Skin of body (tissue), 2 donors: ENCODE results near the gene GNAT2. TPM values are rescaled to one million over a fixed set of nuclear protein-coding genes. Genes with fewer than 3 reads are reported as not detected.

ENCODE experiments used
- DNase-seq: peaks from one replicate; lab custom pipeline; 2025; lab: John Stamatoyannopoulos, UW
- total RNA-seq: library from RNA; depleted of rRNA; stranded (reverse); fragments of >200 nt; gene quantifications from one replicate; pipeline ENCODE4 v1.2.3, GENCODE V29; 2014

Gene GNAT2
- total RNA-seq, 1 donor from 2014 or later: not detected

DNA sequence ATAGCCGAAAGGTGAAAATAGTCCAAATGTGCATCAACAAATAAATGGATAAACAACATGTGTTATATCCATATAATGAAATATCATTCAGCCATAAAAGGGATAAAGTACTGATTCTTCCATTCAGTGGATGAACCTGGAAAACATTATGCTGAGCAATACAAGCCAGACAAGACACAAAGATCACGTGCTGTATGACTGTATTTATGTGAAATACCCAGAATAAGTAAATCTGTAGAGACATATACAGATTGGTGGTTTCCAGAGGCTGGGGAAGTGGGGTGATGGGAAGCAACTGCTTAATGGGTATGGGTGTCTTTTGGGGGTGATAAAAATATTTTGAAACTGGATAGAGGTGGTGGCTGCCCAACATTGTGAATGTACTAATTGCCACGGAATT, 23.2 kb upstream of the GNAT2 start:
- DNase-seq: no peak

DNA sequence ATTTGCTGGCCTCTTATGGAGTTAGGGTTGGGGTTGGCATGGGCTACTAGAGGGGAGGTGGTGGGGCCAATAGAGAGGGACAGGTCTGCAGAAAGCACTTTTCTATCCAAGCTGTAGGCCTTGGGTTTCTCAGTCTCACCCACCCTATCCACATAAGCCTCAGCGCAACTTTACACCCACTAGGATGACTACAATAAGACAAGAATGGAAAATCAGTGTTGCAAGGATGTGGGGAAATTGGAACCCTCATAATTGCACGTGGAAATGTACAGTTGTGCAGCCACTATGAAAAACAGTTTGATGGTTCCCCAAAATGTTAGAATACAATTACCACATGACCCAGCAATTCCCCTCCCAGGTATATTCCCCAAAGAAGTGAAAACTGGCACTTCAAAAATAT, 22.4 kb upstream of the GNAT2 start:
- no peak for DNase-seq

DNA sequence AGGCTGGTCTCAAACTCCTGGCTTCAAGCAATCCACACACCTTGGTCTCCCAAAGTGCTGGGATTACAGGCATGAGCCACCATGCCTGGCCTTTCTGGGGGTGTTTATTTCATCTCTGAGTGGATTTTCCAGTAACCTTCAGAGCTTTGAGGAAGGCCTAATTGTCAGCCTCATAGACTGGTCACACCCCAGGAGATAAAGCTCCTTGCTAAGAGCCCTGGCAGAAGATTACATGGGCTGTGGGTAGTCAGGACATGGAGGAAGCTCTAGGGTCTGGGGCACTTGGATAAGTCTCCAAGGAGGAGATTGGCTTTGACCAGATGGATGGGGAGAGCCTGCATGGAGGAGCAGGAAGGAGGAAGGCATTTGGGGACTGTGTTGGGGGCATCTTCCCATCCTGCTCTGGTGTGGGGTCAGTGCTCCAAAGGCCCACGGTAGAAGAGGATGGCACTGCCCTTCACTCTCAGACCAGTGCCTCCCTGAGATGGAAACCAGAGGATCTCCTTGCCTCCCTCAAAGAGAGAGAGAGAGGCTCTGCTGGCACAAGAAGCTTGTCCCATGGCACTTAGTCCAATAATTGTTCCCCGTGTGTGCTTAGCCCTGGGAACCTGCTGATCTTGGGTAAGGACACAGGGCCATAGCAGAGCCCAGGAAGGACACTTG, 21.8 kb upstream of the GNAT2 start:
- no peak for DNase-seq

DNA sequence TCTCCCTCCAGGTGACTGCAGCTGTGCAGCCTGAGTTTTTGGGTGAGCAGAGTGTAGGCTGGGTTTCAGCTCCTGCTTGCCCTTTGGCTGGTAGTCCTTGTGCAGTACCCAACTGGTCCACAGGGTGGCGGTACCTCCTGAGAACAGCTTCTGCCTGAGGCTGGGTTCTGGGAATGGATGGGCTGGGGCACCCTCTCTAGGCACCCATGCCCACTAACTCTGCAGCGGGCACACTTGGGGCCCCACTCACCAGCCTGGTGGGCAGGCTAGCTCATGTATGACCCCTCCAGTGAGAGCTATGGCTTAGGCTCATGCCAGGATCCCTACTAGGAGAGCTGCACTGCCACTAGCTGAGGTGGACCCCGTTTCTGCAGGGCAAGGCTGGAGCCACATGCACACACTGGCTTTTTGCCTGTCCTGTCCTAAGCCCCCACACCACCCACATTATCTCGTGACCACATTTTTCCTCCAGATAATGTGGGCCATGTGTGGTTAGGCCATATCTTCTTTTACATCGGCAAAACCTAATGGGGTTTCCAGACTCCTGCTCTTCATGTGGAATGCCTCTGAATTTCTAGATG, 21.0 kb upstream of the GNAT2 start:
- peak; percentile 24 for DNase-seq

DNA sequence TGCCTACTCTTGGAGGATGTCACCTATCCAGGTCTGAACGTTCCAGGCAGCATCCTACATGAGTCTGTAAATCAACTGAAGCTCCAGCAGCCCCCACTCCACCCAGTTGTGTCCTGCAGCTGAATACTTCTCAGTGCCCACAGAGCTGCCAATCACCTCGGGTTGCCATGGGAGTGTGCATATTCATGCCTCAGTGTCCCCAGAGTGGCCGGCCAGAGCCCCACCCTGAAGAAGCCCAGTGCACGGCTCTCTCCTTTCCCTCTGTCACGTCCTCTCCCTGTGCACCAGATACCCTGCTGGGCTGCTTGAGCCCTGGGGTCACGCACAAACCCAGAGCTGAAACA, 20.4 kb upstream of the GNAT2 start:
- no peak for DNase-seq

DNA sequence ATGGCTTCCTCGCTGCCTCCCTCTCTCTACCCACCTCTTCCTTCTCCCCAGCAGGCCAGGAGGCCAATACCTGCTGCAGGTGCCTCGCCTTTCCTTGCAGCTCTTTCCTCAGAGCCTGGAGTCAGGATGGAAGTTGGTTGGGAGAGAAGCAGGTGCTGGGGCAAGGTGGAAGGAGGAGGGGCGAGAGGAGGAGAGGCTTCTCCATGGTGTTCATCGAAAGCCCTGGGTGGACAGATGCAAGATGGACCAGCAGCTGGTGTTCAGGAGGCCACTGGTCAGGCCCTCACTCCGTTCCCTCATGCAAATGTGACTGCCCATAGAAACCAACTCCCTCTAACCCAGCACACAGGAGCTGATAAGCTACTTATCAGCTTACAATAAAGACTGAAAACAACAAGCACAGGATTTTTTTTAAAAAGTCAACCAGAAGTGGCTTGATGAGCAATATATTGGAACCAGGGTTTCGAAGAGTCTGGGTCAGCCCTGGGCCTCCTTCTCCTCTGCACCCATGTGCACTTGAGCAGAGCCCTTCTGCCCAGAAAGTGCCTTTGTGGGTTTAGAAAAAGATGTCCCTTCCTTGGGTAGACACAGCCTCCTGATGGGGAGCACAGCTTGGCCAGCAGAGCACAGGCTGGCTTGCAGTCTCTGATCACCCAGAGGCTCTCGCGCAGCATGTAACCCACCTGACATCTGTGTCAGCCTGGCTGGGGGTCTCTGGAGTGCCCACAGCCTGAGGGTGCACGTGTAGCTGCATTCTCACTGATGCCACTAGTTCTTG, 19.8 kb upstream of the GNAT2 start:
- no peak for DNase-seq

DNA sequence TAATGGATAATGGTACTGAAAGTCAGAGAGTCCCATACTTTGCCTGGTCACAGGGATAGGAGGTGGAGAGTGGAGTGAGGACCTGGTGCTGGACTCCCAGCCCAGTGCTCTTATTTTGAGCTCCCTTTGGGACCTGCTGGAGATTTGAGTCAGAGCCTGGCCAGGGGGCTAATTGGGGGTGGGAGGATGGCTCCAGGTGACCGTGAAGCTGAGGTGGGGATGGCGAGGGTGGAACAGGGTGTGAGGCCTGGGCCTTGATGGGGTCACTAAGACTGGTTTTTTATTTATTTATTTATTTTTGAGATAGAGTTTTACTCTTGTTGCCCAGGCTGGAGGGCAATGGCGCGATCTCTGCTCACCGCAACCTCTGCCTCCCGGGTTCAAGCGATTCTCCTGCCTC, 18.0 kb upstream of the GNAT2 start:
- no peak for DNase-seq

DNA sequence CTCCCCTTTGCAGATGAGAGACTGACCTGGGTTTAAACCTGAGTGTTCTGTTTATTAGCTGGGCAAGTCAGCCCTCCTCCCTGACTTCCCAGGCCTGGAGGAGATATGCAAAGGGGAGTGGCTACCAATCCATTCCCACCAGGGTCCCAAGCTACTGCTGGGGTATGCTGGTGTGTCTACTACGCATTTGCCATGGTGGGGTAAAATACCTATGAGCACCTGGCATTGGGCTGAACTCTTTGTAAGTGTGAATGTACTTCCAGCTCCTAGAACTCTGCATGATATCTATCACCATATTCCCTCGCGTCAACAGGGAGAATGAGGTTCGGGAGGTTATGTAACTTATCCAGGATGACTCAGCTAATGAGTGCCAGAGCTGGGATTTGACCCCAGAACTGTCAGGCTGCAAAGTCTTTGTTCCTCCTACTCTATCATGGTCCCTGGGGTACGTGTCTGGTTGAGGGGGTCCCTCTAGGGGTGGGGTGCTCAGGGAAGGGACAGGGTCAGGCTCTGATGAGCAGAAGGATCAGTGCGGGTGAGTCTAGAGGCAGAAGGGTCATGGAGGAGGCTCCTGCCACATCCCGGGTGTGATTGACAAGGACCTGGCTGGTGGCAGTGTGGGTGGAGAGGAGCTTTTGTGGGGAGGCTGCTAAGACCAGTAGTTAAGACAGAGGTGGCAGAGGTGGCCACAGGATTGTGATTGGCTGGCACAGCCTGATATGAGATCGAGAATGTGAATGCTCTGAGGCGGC, 17.0 kb upstream of the GNAT2 start:
- DNase-seq: no peak

DNA sequence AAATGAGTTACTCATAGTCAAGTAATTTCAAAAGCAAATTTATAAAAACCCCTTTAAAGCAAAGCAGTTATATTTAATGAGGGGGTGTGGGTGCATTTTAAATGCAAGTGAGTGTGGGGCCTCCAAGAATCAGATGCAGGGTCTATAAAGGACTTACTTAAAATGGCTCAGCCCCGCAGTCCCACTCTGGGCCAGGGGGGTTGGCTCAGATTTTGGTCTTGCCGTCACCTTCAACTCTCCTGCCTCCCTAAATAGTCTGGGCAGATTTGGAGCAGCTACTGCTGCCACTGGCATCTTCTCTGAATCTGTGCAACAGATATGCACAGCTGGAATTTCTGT, 16.4 kb upstream of the GNAT2 start:
- DNase-seq: no peak

DNA sequence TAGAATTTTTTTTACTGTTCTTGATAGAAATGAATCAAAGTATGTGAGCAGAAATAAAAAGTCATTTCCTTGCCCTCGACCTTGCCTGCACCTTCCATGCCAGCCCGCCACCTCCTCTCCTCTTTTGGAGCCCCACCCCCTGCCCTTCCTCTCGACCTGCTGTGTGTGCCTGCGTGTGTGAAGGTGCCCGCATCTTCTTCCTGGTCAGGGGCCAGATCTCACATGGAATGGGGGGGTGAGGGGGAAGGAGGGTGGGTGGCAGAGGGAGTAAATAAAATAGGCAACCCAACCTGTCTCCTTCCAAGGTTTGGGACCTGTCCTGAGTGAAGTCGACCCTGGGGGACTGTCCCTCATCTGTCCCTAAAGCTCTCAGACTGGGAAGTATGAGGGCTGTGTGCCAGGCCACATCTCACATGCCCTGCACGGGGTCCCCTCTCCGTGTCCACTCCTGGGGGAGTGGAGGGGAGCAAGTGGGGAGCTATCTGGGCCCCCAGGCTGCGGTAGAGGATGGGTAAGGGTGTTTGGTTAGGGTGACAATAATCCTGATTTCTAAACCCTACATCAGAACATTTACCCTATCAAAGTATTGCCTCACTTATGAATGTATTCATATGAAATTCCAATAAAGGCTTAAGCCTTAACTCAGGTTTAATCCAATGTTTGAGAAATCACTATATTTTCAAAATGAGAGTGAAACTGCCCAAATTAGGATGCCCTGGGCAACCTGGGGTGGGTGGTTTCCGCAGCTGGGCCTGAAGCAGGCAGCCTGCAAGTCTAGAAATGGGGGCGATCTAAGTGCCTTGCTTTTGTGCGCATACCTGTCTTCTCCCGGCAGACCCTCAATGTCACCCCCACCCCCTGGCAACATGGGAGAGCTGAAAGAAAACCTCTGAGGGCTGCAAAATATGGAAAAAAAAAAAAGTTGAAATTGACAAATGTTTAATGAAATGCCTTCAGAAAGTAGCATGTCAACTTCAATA, 15.6 kb upstream of the GNAT2 start:
- no peak for DNase-seq

DNA sequence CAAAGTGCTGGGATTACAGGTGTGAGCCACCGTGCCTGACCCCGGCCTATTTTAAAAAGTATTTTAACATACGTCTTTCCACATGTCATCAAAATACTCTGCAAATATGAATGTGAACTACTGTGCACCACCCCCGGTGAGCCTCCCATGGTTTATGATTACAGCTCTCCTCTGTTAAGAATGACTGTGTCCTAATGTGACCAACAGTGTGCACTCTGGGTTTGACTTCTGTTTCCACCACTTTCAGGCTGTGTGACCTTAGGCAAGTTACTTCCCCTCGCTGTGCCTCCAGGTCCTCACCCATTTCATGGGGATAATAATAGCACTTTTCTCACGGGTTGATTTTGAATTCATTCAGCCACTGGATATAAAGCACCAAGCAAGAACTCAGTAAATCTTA, 14.9 kb upstream of the GNAT2 start:
- no peak for DNase-seq

DNA sequence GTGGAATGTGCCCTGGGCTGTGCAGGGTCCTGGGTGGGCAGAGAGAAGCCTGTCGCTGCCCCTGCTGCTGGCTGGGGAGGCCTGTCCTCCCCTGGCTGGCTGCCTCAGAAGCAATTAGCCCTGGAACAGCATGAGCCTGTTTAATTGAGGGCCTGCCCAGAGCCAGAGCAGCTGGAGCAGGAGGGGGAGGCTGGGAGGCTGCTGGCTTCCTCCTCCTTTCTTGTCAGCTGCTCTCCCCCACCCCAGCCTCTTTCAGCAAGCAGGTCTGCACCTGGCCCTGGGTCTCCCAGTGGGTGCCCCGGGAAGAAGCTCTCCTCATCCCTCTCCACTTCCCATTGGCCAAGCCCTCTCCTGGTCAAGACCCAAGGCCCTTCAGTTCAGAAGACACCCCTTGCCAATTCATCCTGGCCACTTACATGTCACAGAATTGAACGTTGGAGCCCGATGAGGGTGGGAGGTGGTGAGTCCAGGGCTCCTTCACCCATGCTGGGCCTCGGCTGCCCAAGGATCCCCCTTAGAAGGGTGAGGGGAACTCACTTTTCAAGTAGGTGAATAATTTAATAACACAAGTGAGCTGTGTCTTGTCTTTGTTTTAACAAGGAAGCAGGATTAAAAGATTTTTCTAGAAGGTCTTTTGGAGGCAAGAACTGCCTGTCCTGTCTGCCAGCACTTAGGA, 13.4 kb upstream of the GNAT2 start:
- no peak for DNase-seq

DNA sequence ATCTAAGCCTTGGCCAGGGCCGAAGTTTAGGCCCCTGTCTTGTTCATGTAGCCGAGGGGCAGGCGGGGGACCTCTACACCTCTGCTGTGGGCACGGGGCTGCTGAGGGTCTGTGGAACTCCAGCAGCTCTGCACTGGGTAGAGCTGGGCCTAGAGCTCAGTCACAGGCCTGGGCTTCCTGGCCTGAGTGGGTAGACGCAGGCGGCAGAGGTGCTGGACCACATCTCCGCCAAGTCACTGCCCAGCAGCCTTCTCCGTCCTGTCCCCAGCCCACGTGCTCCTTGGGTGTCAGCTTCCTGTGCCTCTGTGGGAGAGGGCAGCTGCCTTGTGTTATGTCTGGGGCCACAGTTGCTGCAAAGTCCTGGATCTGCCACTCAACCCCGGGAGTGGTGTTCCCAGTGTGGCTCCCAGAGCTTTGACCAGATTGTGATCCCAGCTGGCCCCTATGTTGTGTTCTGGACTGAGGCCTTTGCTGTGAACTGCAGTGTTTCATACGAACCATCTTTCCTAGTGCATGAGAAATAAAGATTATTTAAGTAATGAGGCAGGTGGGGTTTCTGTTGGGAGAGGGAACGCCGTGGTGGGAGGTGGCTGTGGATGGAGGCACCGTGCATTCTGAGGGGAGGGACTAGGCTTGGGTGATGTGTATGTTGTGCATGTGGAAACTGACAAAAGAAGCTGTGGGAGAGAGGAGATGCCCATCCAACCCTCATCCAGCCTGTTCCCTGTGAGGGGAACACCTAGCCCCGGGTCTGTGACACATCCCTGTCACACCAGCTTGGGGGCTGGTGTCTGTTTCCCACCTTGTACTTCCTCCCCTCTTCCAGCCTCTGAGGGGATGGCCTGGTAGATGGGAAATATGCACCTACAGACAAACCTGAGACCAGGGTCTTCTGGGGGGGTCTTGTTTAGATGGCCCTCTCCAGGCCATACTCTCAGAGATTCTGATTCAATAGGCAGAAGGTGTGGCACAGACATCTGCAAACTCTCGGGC, 12.4 kb upstream of the GNAT2 start:
- no peak for DNase-seq

DNA sequence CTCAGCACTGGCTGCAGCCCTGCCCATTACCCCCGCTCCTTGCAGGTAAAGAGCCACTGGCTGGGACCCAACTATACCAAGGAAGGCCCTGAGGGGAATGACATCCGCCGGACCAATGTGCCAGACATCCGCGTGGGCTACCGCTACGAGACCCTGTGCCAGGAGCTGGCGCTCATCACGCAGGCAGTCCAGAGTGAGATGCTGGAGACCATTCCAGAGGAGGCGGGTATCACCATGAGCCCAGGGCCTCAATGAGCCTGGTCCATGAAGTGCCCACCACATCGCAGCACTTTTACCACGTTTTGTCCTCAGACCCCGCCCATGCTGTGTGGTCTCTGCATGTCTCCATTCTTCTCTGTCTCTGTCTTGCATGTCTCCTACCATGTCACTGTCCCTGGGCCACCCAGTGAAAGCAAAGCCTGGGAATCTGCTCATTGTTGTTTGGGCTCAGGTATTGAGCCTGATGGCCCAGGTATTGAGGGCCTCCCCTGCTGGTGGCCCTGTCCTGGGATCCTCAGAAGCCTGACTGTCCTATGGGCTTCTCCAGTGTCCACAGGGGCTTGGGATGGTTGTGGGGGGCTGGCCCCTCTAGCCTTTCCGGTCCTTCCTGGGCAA, 11.6 kb upstream of the GNAT2 start:
- DNase-seq: no peak

DNA sequence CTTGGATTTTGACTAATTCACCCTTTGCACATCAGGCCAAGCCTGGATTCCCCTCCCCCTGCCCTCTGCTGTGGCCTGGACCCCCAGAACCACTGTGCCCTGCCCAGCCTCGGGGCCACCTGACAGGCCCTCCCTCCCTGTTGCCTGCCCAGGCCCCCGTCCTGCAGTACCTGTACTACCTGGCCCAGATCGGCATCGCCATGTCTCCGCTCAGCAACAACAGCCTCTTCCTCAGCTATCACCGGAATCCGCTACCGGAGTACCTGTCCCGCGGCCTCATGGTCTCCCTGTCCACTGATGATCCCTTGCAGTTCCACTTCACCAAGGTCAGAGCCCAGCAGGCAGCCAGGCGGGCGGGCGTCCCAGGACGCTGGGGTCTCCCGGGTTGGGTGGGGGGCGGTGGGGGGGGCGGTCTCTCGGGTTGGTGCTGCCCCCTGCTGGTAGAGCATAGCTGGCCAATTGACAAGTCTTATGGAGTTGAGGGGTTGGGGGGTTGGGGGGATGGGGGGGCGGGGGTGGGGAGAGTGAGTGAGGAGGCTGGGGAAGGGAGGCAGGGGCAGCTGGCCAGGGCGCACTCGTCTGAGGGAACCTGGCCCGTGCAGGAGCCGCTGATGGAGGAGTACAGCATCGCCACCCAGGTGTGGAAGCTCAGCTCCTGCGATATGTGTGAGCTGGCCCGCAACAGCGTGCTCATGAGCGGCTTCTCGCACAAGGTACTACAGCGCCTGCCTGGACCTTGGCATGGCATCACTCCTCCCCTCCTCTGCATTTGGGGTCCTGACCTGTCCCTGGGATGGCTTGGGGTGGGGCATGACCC, 10.9 kb upstream of the GNAT2 start:
- DNase-seq: no peak

DNA sequence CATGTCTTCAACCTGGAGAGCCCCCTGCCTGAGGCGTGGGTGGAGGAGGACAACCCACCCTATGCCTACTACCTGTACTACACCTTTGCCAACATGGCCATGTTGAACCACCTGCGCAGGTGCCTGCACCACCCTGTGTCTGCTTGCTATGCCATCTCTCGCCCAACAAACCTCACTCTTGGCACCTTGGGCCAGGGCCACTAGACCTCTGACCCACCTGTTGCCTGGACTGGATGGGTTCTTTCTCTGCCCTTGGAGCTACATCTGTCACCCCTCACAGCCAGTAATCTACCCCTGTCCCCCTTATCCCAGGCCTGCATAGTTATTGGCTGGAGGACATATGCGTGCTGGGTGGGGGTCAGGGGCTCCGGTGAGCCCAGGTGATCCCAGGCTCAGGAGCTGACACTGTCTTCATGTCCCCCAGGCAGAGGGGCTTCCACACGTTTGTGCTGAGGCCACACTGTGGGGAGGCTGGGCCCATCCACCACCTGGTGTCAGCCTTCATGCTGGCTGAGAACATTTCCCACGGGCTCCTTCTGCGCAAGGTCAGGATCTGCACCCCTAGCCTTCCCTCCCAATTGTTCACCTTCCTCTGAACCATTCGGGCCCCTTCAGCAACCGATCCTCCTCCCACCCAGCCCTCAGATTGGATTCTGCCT, 10.1 kb upstream of the GNAT2 start:
- DNase-seq: no peak

DNA sequence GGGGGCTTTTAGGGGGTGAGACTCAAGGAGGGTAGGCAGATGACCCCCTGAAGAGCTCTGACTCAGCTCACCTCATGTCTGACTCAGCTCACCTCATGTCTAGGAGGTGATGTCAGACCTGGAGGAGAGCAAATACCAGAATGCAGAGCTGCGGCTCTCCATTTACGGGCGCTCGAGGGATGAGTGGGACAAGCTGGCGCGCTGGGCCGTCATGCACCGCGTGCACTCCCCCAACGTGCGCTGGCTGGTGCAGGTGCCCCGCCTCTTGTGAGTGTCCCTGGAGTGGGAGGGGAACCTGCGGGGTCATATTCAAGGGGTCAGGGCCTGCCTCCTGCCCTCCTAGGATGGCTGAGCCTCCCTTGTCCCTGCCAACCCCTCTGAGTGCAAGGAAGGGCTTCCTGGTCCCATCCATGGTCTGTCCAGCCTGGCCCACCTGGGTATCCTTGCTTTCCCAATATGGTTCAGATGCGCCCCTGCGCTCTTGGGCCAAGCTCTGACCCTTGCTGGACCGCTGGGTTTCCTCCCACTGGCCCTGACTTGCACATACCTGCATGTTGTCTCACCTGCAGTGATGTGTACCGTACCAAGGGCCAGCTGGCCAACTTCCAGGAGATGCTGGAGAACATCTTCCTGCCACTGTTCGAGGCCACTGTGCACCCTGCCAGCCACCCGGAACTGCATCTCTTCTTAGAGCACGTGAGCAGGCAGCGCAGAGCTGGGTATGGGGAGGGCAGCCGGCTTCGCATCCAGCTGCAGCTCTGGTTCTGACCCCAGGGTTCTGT, 9.3 kb upstream of the GNAT2 start:
- no peak for DNase-seq
